Measurements from ENCODE around the gene ARHGAP10.
"Not testable (repeated sequence)": the region's sequence is repeated elsewhere in the genome, so short reads cannot be mapped to it uniquely, and the experiment has no call there.

Gene ARHGAP10

DNA sequence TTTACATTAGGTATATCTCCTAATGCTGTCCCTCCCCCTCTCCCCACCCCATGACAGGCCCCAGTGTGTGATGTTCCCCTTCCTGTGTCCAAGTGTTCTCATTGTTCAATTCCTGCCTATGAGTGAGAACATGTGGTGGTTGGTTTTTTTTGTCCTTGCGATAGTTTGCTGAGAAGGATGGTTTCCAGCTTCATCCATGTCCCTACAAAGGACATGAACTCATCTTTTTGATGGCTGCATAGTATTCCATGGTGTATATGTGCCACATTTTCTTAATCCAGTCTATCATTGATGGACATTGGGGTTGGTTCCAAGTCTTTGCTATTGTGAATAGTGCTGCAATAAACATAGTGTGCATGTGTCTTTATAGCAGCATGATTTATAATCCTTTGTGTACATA is 268.1 kb downstream of the ARHGAP10 start:
- not testable (repeated sequence) for DNase-seq

DNA sequence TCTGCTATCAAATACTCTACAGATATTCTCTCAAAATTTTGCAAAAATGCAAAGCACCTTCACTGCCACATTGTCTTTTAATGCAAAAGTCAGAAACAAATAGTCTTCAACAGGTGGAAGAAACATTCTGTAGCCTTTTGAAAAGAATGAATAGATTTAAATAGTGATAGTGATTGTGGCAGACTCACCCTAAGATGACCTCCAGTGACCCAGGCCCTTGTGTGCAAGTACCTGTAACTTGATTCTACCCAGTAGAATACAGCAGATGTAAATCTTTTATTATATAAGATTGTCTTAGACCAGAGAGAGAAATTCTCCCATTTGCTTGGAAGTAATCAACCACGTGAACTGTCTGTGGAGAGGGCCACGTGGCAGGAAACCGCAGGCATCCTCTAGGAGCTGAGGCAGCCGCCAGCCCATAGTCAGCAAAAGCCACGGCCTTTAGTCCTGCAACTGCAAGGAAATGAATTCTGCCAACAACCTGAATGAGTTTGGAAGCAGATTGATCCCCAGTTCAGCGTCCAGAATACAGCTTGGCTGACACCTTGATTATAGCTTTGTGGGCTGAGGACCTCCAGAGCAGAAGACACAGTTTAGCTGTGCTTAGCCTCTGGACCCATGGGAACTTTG is 272.5 kb downstream of the ARHGAP10 start:
- DNase-seq = no peak

DNA sequence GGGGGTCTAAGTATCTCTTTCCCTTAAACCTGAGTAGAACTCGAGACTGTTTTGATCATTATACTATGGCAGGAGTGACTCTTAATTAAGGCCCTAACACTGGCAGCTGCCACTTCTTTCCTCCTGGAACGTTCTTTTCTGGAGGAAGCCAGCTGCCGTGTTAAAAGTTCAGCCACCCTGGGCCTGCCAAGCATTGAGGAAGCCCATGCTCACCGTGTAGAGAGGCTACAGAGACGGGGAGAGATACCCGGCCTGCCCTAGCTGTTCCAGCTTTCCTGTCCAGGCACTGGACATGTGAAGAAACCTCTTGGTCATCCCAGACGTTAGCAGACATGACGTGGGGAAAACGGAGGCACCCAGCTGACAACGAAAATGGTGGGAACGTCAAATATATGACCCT is 274.1 kb downstream of the ARHGAP10 start:
- DNase-seq = no peak

DNA sequence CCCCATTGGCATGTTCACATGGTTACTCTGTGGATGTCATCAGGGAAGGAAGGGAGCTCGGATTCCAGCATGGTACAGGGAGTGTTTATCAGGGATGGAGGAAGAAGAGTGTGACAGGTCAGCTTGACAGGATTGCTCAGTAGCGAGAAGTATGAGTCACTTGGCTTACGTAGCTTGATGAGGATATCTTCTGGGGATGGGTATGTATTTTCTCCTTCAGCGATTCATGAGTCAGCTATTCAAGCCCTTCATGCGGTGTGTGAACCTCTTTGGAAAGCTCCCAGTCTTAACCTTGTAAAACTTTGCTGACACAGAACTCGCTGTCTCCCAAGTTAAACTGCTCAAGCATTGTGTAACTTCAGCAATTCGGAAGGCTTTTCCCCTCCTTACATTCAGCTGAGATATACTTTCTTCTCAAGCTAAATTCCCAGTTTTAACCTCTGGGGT is 275.4 kb downstream of the ARHGAP10 start:
- no peak for DNase-seq

DNA sequence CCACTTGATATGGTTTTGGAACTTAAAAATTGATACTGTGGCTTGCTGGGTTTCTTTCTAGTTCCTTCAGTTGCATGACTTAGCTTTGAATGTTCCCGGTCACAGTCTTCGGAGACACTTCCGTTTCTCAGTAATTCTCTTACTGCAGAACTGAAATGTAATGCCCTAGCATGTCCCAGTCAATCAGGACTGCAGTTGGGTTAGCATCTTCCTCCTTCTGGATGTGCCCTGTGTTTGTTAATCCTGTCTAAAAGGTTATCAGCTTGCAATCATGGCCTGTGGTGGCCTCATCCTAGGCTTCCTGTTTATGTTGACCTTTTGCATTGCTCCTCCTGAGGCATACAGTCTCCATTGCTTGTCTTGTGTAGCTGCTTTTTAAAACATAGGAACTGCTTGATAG is 275.9 kb downstream of the ARHGAP10 start:
- DNase-seq = no peak

DNA sequence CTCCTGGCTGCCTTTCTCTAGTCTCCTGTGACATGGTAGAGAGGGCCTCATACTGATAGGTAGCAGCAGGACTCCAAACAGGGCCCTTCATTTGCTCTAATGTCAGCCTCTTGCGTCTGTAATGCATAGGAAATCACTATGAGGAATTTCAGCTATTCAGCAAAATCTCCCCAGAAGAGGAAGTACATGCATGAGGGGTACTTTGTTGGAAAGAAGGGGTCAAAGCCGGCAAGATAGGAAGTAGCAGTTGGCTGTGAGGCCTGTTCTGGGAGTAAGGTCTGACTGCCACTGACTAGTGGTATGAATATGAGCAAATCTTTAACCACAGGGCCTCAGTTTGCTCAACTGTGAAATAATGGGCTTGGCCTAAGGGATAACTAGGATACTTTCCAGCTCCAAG is 283.2 kb downstream of the ARHGAP10 start:
- DNase-seq = no peak

DNA sequence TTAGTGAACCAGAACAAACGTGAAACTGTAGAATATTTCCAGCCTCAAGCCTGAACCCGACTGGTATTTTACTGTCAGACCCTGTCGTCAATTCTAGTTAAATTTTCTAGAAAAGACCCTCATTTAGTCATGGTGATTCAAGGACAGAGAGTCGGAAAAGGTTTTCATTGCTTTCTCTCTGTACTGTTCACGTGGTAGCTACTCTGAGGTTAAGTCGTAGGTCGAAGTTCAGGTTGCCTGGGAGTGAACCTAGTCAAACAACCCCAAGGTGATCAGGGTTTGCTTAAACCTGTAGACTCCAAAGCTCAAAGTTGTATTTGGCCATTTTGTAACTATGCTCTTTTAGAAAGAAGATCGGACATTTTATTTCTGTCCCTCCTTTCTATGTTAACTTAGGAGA is 283.6 kb downstream of the ARHGAP10 start:
- no peak for DNase-seq

DNA sequence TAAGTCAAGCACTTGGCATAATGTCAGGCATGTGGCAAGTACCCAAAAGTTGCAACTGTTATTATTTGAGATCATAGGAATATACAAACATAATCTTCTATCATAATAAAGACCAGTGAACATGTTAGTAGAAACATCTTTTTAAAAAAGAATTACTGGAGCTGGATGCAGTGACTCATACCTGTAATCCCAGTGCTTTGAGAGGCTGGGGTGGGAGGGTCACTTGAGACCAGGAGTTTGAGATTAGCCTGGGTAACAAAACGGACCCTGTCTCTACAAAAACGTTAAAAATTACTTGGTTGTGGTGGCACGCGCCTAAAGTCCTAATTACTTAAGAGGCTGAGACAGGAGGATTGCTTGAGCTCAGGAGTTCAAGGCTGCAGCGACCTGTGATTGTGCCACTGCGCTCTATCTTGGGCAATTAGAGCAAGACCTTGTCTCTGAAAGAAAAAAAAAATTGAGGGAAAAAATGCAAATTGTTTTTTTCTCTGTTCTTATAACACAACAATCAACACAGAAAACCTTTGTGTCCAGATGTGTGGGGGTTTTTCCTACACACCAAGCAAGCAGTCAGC is 284.3 kb downstream of the ARHGAP10 start:
- DNase-seq = no peak

DNA sequence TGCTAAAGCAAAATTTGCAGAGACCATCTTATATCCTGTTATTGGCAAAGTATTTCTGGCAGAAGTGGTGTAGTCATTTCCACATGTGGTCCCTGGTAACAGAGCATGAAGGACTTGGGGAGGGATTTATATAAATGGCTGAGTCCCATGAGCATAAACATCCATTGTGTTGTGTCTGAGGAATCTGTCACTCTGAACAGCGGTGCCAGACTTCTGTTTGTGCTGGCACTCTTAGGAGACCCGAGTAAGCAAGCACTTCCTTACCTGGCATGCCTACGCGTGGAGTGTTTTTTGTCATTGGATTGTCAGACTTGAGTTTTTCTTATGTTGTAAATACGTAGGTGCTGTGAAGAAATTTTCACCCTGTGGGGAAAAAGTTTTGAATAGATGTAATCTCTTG is 285.9 kb downstream of the ARHGAP10 start:
- no peak for DNase-seq

DNA sequence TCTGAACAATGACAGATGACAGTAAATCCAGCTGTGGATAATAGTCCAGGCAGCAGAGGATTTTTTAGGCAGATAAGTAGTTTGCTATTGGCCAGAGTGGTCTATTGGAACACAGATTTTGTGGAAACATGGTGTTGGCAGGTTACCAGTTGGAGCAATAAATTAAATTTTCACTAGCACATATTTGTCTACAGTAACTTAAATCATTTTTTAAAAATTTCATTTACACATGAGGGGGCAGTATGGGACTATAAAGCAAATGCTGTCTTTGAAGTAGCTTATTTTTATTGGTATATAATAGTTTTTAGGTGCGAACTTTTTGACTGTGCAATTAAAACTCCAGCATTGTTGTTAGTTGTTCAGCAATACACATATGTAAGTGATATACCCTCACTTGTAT is 289.8 kb downstream of the ARHGAP10 start:
- no peak for DNase-seq

DNA sequence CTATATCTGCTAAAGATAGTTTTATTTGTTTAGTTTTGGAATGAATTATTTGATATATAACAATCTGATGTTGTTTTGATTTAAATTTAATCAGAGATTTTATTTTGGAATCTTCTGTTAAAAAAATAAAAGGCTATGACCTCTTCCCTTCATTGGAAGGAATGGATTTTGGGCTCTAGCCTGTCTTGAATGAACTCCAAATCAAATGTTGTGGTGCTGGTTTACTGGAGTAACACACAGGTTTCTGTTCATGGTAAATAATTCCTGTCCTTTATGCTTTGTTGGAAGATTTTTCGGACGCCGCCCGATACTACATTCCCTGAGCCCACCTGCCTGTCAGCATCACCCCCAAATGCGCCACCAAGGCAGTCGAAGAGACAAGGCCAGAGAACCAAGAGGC is 291.1 kb downstream of the ARHGAP10 start:
- no peak for DNase-seq

DNA sequence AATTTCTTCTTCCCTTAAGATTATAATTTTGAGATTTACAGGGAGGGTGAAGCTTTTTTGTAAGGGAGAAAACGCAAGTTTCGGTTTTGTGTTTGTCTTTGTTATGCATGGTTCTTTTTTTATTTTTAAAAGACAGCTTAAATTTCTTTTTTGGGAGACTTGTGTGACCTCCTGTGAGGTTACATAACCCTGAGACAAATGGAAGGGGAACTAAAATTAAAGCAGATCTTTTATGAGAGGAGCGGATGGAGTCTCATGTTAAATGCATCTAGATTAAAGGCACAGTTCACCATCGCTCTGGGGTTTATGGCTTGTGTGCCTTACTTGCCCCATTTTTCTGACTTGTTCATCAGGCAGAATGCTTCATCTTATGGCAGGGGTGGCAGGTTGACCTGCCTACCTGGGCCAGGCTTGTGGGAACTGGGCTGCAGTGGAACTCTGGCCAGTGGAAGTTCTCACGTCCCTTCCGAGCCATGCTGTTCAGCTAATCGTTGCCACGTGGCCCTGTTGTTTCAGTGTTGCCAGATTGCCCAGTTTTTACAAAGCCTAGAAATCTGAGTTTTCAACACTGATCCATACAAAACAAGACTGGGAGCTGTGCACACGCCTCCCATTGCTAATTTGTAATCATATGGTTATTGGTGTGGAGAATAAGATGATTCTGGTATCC is 291.8 kb downstream of the ARHGAP10 start:
- DNase-seq = no peak

DNA sequence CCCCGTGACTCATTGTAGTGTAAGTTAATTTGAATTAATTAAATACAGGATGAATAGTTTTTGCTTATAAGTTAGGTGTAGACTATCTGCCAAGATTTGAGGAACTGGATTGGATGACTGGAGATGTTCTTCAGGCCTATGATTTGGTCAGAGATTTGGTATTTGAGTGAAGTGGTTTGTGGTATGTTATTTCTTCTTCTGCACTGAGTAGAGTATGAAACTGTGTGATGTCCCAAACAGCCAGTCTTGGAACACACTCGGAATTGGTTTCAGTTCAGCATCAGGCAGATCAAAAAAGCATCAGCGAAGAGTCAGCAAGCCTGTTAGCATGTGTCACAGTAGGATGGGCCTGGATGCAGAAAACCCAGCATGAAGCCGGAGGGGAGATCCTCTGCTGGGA is 294.1 kb downstream of the ARHGAP10 start:
- DNase-seq = no peak

DNA sequence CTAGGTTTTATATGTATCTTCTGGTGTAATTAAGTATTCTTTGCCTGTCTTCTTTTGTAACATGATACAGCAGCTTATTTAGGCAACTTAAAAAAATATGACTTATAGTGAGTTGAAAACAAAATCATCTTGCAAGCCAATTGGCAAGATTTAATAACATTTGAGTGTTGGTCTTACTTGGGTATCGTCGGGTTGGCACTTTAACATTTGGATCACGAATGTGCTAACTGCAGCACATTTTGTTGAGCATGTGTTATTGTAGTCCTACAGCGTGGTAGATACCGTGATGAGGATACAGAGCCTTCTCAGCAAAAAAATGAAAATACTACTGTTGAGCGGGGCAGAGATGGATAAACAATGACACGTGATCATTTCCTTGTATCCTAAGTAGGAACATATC is 295.3 kb downstream of the ARHGAP10 start:
- DNase-seq = no peak

DNA sequence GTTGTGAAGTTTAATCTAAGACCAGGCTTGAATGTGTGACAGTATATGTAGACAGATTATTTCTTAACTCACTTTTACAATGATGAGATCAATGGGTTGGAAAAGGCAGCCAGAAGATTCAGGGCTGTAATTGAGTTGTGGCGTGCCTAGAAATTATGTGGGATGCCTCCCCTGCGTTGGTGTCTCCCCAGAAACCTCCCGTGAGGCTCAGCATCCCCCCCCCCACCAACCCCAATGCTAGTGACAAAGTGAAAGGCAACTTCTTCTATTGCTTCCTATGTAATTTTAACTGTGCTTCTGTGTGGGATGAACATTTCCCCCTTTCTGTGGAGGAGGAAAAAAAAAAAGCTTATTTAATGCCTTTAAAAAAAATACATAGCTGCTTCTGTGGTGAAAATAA is 297.9 kb downstream of the ARHGAP10 start:
- DNase-seq = no peak

DNA sequence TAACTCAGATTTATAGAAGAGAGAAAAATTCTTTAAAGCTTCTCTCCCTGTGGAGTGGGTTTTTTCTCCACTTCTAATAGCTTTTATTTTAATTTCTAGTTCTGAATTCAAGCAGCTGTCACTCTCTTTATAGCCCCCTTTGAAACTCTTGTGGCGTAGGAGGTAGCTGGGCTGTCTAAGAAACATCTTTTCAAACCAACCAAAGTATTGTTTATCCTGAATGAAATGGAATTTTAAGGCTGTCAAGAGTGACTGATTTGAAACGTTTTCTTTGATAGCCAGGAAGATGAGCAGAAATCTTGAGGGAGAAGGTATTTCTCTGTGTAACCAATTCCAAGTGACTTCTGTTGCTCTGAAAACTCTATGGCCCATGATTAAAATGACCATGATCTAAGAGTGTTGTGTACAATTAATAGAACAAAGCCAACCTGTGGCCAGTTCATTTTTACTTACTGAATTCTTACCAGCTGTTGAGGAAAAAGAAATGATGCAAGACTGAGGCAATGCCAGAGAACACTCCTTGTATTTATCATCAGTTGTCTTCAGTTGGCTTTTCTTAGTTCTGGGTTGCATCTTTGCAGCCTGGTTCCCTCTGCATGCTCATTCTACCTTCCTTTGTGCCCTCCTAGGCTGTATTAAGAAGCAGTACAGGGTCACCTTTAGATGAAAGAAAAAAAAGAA is 298.4 kb downstream of the ARHGAP10 start:
- no peak for DNase-seq

DNA sequence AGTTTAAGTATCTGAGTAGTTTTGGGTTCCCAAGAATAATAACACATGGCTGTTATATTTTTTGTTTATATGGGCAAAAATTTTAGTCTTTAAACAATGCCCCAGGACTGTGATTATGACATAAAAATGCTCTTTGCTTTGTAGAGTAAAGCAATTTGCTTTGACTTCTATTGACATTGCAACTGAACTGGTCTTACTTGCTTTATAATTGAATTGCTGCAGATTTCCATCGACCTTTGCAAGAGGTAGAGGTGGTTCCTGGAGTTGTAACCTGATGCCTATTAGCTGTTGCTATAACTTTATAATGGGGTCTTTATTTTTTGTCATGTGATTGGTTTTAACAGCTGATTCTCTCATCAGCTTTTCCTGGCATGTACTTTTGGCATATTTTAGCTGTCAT is 302.9 kb downstream of the ARHGAP10 start:
- DNase-seq = no peak

DNA sequence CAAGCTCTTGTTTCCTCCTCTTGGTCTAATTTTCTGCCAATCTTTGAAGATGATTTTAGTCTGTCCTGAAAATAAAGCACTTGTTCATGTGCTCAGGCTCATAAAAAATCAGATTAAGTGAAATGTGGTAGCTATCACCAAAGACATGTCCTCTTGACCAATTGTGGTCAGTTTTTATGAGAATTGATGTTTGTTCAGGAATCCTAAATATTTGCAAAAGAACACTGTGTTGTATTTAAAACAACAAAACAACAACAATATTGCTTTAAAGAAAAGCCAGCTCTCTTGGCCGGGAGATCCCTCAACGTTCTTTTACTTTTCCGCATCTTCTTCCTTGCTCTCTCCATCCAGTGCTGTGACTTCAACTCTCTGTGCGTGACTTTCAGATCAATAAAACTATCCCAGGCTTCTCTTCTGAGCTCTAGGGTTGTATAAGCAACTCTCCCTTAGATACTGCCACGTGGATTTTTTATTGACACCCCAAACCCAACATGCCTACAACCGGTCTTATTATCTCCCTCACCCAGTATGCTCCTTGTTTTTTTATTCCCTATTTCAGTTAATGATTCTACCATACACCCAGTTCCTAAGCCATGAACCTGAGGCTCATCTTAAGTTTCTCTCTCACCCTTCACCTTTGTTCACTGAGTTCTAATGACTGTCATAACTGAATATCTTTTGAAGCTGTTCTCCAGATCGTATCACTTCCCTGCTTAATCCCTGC is 309.9 kb downstream of the ARHGAP10 start:
- DNase-seq = no peak

DNA sequence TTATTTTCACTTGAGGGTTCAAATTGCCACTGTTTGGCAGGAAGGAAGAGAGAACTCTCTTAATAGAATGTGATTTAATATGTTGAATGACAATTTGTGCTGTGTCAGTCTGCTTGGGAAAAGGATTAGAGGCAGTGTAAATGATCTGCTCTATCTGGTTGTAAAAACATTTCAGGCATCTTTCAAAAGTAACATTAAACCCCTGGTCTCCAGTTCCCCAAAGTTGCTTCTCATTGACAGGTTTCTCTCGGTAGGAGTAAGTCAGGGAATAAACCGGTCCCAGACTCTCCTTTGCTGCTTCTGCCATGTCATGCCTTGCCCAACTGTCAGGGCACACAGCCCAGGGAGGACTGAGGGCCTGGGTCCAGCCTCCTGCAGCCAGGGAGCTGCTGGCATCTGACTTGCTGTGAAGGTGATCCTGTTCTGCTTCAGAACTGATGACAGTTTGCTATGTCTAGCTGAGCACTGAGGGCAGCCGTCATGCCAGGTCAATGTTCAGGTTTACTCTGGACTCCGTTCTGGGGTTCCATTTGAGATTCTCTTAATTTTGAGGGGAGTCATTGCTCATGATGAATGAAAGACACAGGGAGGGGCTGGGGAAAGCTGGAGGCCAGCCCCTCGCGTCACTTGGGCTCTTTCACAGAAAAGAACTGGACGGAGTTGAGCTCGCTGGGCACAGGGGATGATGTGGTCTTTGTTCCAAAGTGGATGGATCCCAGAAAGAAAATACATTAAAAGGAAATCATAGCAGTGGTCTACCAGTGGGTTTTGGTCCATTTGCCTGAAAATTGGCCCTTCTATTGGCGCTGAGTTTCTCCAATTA is 312.4 kb downstream of the ARHGAP10 start:
- no peak for DNase-seq

DNA sequence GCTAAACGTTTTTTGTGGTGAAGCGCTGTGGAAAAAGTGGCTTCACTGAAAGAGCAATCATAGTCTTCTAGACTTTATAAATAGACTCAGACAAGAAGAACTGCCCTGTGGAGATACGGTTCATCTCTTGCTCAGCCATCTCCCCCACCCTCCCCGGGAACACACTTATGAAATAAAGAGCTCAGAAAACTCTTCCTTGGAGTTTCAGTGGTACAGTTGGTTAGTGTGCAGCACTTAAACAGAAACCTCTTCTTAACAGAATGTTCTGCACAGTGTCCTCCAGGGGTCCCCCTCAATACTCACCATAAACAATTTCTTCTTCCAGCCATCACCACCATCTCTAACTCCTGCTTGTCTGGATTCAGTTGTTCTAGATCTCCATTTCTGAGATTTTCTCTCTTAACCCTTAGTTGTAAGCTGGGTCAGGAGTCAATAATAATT is 313.0 kb downstream of the ARHGAP10 start:
- no peak for DNase-seq

DNA sequence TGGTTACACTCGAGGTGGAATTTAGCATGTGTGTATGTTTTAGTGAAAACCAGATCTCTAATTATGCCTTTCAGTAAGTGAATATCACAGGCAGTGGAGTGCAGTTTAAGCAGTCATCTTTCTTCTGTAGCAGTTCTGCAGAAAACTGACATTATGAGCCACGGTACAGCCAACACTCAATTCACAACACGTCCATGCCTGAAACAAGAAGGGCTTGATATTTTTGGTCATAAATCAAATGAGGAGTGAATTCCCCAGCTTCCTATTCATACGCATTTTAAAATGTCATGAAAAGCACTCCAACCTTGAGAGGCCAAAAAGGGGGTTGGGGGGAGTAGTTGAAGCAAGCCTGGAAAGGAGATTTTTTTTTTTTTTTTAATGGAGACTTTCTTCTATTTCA is 316.7 kb downstream of the ARHGAP10 start:
- no peak for DNase-seq

DNA sequence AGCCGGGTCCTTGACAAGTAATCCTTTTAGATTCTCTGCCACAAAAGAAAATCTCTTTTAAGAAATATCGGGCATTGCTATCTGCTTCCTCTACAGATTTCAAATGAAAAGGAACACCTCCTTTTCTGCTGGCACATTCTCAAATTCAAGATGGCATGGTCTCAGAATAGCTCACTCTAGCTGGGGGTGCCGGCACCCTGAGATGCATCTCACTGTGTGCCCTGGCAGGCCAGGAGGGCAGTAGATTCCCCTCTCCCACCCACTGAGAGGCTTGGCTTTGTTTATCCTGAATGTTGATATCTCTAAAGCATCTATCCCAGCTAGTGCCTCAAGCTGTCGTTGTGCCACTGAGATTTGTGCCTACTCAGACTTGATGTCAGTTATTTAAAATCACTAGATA is 319.5 kb downstream of the ARHGAP10 start:
- DNase-seq = no peak
